PC-3 (cell line): Measurements from ENCODE around the gene PDLIM5.
"Not testable (repeated sequence)": the region's sequence is repeated elsewhere in the genome, so short reads cannot be mapped to it uniquely, and the experiment has no call there.

Experiments
- CTCF ChIP-seq: fragments of 300-600 bp; sonication (generic); conservative IDR thresholded peaks from 2 replicates; pipeline ENCODE4 v1.5.1; 2017; ENCODE audit warnings: antibody characterized with exemption, low read depth, mild to moderate bottlenecking, low read length
- EZH2 ChIP-seq: fragments of 300-600 bp; sonication (generic); IDR thresholded peaks from one replicate; pipeline ENCODE4 v1.6.1; 2017; ENCODE audit warnings: antibody characterized with exemption, mild to moderate bottlenecking, low read length; ENCODE audit not compliant: unreplicated experiment
- EZH2phosphoT487 ChIP-seq: fragments of 300-600 bp; sonication (generic); IDR thresholded peaks from 2 replicates; pipeline ENCODE4 v1.6.1; 2018; ENCODE audit warnings: mild to moderate bottlenecking, antibody characterized with exemption, low read length, borderline replicate concordance

GRCh38 chr4:94402439-94402838 lies 49.3 kb upstream of the PDLIM5 start:
- not testable (repeated sequence) for TF ChIP-seq CTCF, EZH2phosphoT487, EZH2
